ENCODE results near the gene ELL2. TPM values are rescaled to one million over a fixed set of nuclear protein-coding genes. Genes with fewer than 3 reads are reported as not detected.

Gene ELL2
- polyA plus RNA-seq, 1 donor (not counting 4 experiments of a cell fraction or from before 2014, with no cell fraction given), result 100 TPM

- Histone ChIP-seq H3K9me3 (ENCODE audit: control insufficient read depth, low read depth, low read length) (no peaks in the 10 kb centered on the region), H3K9me1 (ENCODE audit: control insufficient read depth, extremely low read depth, insufficient read depth, low read length) (no peaks in the 10 kb centered on the region), H3K4me3 (ENCODE audit: control insufficient read depth in 2 of 3, extremely low read depth in 1 of 3, insufficient read depth in 2 of 3, low read depth in 1 of 3, low read length in 3 of 3) (no peak overlapping the region), H2AFZ (ENCODE audit: control insufficient read depth, low read length) (no peak overlapping the region), H3K79me2 (ENCODE audit: control insufficient read depth, insufficient read depth, low read length) (no peaks in the 10 kb centered on the region), H3K4me1 (ENCODE audit: control insufficient read depth, extremely low read depth, insufficient read depth, low read length) (peaks cover 8% of the 10 kb centered on the region), H3K27me3 (ENCODE audit: control insufficient read depth, extremely low read depth, insufficient read depth, low read length) (no peaks in the 10 kb centered on the region), H3K9ac (ENCODE audit: control insufficient read depth, extremely low read depth, insufficient read depth, low read length) (no peak overlapping the region), H3K36me3 (ENCODE audit: control insufficient read depth in 2 of 2, extremely low read depth in 1 of 2, insufficient read depth in 2 of 2, low read length in 2 of 2) (no peaks in the 10 kb centered on the region), H4K20me1 (ENCODE audit: control insufficient read depth, extremely low read depth, insufficient read depth, low read length) (no peaks in the 10 kb centered on the region), H3K4me2 (ENCODE audit: control insufficient read depth, extremely low read depth, insufficient read depth, low read depth, low read length) (no peak overlapping the region), H3K27ac (ENCODE audit: control insufficient read depth, insufficient read depth, low read length) (no peak overlapping the region)
- dilution Hi-C loops (cut with MboI; ENCODE audit: extremely low pct_ligation_motif_present, low sequenced_read_pairs), result no loop called here
- TF ChIP-seq EZH2 (IDR thresholded peaks at IDR 0.05; ENCODE audit: low read length), result no peak
- no peak for TF ChIP-seq CTCF (optimal IDR thresholded peaks at IDR 0.05 in 1 of 3, IDR thresholded peaks at IDR 0.05 in 1 of 3, conservative IDR thresholded peaks at IDR 0.05 in 1 of 3; ENCODE audit: extremely low read depth in 1 of 3, insufficient read depth in 2 of 3, low read length in 3 of 3)
- FAIRE-seq (no peak), DNase-seq (ENCODE audit: low read depth, low spot score) (no peak)
These were observed 27.2 kb upstream of the ELL2 start for GRCh38 chr5:95988877-95989276.

- no peak overlapping the region for H3K9ac ChIP-seq (ENCODE audit: control insufficient read depth, extremely low read depth, insufficient read depth, low read length)
- H3K9me1 ChIP-seq (ENCODE audit: control insufficient read depth, extremely low read depth, insufficient read depth, low read length), result no peaks in the 10 kb centered on the region
- H3K4me3 ChIP-seq (ENCODE audit: control insufficient read depth in 2 of 3, extremely low read depth in 1 of 3, insufficient read depth in 2 of 3, low read depth in 1 of 3, low read length in 3 of 3), result no peak overlapping the region
- H3K27me3 ChIP-seq (ENCODE audit: control insufficient read depth, extremely low read depth, insufficient read depth, low read length), result no peaks in the 10 kb centered on the region
- H3K9me3 ChIP-seq (ENCODE audit: control insufficient read depth, low read depth, low read length), result no peaks in the 10 kb centered on the region
- peaks cover 8% of the 10 kb centered on the region for H3K4me1 ChIP-seq (ENCODE audit: control insufficient read depth, extremely low read depth, insufficient read depth, low read length)
- no peak for TF ChIP-seq EZH2 (IDR thresholded peaks at IDR 0.05; ENCODE audit: low read length)
- TF ChIP-seq CTCF (optimal IDR thresholded peaks at IDR 0.05 in 1 of 3, IDR thresholded peaks at IDR 0.05 in 1 of 3, conservative IDR thresholded peaks at IDR 0.05 in 1 of 3; ENCODE audit: extremely low read depth in 1 of 3, insufficient read depth in 2 of 3, low read length in 3 of 3), result no peak
- H3K4me2 ChIP-seq (ENCODE audit: control insufficient read depth, extremely low read depth, insufficient read depth, low read depth, low read length), result no peak overlapping the region
- H4K20me1 ChIP-seq (ENCODE audit: control insufficient read depth, extremely low read depth, insufficient read depth, low read length), result no peaks in the 10 kb centered on the region
- dilution Hi-C loops (cut with MboI; ENCODE audit: extremely low pct_ligation_motif_present, low sequenced_read_pairs), result no loop called here
- H3K79me2 ChIP-seq (ENCODE audit: control insufficient read depth, insufficient read depth, low read length), result no peaks in the 10 kb centered on the region
- no peak overlapping the region for H3K27ac ChIP-seq (ENCODE audit: control insufficient read depth, insufficient read depth, low read length)
- FAIRE-seq (no peak), DNase-seq (ENCODE audit: low read depth, low spot score) (no peak)
- no peak overlapping the region for H2AFZ ChIP-seq (ENCODE audit: control insufficient read depth, low read length)
- no peaks in the 10 kb centered on the region for H3K36me3 ChIP-seq (ENCODE audit: control insufficient read depth in 2 of 2, extremely low read depth in 1 of 2, insufficient read depth in 2 of 2, low read length in 2 of 2)
These were observed 26.4 kb upstream of the ELL2 start for GRCh38 chr5:95988094-95988493.
